Measurements from ENCODE around the gene CMSS1.
A peak's percentile ranks its signal among the peaks of the same experiment; 100 is the strongest.

CMSS1 gene

DNA sequence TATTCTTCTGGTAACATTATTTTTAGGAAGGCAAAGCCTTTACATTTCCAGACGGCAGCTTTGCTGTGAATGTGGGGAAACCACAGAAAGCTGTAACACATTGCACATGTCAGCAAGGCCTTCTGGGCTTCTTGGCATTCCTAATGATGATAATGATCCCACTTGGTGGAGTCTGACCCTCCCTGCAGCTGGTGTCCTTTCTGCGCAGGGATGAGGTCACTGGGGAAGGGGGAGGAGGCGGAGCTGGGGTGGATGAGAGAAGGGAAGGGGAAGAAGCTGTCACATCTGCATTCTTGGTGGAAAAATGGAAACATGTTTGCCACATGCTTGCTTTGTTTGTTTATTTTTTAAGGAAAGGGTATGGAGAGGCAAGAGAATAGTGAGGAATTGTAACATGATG is 228.0 kb downstream of the CMSS1 start:
- Histone ChIP-seq H3K79me2 (ENCODE audit: insufficient read depth, low read length) (no peaks in the 10 kb centered on the region), H4K20me1 (ENCODE audit: insufficient read depth, low read length) (no peaks in the 10 kb centered on the region), H3F3A (ENCODE audit: insufficient read depth, low read length) (peaks cover 3% of the 10 kb centered on the region; the same call in 1 of the 2 replicates), H3K27ac (ENCODE audit: low read depth, low read length, poor library complexity, severe bottlenecking) (no peak overlapping the region), H3K9me3 (ENCODE audit: low read length) (no peaks in the 10 kb centered on the region), H3K36me3 (ENCODE audit: insufficient read depth, low read length) (no peaks in the 10 kb centered on the region), H3K4me3 (ENCODE audit: low read depth, low read length, poor library complexity, severe bottlenecking) (no peak overlapping the region), H3K4me1 (ENCODE audit: insufficient read depth, low read length, severe bottlenecking) (peaks cover 31% of the 10 kb centered on the region), H3K27me3 (ENCODE audit: insufficient read depth, low read length) (no peaks in the 10 kb centered on the region), H3K4me2 (ENCODE audit: low read length) (no peak overlapping the region), H3K9ac (ENCODE audit: low read length) (no peak overlapping the region), H3K9me2 (ENCODE audit: low read depth, low read length) (no peaks in the 10 kb centered on the region), H2AFZ (ENCODE audit: low read length) (no peak overlapping the region)
- no peak for TF ChIP-seq EZH2 (IDR thresholded peaks at IDR 0.05; ENCODE audit: borderline replicate concordance, low read length)
- TF ChIP-seq, protein P1, sequence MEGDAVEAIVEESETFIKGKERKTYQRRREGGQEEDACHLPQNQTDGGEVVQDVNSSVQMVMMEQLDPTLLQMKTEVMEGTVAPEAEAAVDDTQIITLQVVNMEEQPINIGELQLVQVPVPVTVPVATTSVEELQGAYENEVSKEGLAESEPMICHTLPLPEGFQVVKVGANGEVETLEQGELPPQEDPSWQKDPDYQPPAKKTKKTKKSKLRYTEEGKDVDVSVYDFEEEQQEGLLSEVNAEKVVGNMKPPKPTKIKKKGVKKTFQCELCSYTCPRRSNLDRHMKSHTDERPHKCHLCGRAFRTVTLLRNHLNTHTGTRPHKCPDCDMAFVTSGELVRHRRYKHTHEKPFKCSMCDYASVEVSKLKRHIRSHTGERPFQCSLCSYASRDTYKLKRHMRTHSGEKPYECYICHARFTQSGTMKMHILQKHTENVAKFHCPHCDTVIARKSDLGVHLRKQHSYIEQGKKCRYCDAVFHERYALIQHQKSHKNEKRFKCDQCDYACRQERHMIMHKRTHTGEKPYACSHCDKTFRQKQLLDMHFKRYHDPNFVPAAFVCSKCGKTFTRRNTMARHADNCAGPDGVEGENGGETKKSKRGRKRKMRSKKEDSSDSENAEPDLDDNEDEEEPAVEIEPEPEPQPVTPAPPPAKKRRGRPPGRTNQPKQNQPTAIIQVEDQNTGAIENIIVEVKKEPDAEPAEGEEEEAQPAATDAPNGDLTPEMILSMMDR (IDR thresholded peaks at IDR 0.05; ENCODE audit: low read length) = no peak

- Histone ChIP-seq H3K4me2 (ENCODE audit: low read length) (0 out of 2 replicates have a peak overlapping the region, but pooled peaks have one; percentile 53), H3K36me3 (ENCODE audit: insufficient read depth, low read length) (no peaks in the 10 kb centered on the region), H3K9ac (ENCODE audit: low read length) (no peak overlapping the region), H3K9me3 (ENCODE audit: low read length) (no peaks in the 10 kb centered on the region), H3K4me3 (ENCODE audit: low read depth, low read length, poor library complexity, severe bottlenecking) (no peak overlapping the region), H3F3A (ENCODE audit: insufficient read depth, low read length) (peaks cover 3% of the 10 kb centered on the region; the same call in 1 of the 2 replicates), H3K4me1 (ENCODE audit: insufficient read depth, low read length, severe bottlenecking) (peaks cover 31% of the 10 kb centered on the region), H3K27me3 (ENCODE audit: insufficient read depth, low read length) (no peaks in the 10 kb centered on the region), H2AFZ (ENCODE audit: low read length) (no peak overlapping the region), H4K20me1 (ENCODE audit: insufficient read depth, low read length) (no peaks in the 10 kb centered on the region), H3K79me2 (ENCODE audit: insufficient read depth, low read length) (no peaks in the 10 kb centered on the region), H3K27ac (ENCODE audit: low read depth, low read length, poor library complexity, severe bottlenecking) (peak overlapping the region; percentile 41), H3K9me2 (ENCODE audit: low read depth, low read length) (no peaks in the 10 kb centered on the region)
- TF ChIP-seq EZH2 (IDR thresholded peaks at IDR 0.05; ENCODE audit: borderline replicate concordance, low read length) = no peak
- TF ChIP-seq, protein P1 (IDR thresholded peaks at IDR 0.05; ENCODE audit: low read length) = no peak
Measured at GRCh38 chr3:100046986-100047385, 229.3 kb downstream of the CMSS1 start.

DNA sequence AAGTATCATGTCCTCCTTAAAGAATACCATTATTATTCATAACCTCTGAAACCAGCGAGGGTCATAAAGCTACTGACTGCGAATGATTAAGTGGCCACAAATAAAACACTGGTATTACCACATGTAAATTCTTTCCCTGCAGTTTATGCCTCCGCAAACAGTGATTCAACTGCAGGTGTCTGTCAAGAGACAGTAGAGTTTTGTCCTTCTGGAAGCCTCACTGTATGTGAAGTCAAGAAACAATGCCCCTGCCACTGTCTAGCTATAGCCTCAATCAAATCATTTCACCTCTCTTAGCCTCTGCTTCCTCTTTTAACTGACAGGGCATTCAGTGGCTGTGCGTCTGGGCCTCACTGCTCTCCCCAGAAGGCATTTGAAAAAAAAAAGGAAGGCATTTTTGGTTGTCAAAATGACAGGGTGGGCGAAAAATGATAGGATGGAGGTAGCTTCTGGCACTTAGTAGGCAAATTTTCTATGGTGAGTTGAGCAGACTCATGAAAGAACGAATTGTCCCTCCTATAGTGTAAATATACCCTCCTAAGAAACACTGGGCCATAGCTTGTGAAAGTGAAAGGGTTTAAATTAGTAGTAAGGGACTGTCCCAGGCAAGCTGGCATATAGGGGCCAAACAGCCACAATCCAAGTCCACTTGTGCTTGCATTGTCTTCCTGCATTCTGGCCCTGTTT is 229.9 kb downstream of the CMSS1 start:
- no peak overlapping the region for H3K9ac ChIP-seq (ENCODE audit: low read length)
- H3K36me3 ChIP-seq (ENCODE audit: insufficient read depth, low read length) = no peaks in the 10 kb centered on the region
- H2AFZ ChIP-seq (ENCODE audit: low read length) = no peak overlapping the region
- H3K27me3 ChIP-seq (ENCODE audit: insufficient read depth, low read length) = no peaks in the 10 kb centered on the region
- H3K9me3 ChIP-seq (ENCODE audit: low read length) = no peaks in the 10 kb centered on the region
- H3F3A ChIP-seq (ENCODE audit: insufficient read depth, low read length) = peaks cover 3% of the 10 kb centered on the region; the same call in 1 of the 2 replicates
- no peak overlapping the region for H3K4me3 ChIP-seq (ENCODE audit: low read depth, low read length, poor library complexity, severe bottlenecking)
- H3K79me2 ChIP-seq (ENCODE audit: insufficient read depth, low read length) = no peaks in the 10 kb centered on the region
- H3K27ac ChIP-seq (ENCODE audit: low read depth, low read length, poor library complexity, severe bottlenecking) = peak overlapping the region; percentile 41
- TF ChIP-seq, protein P1 (IDR thresholded peaks at IDR 0.05; ENCODE audit: low read length) = no peak
- TF ChIP-seq EZH2 (IDR thresholded peaks at IDR 0.05; ENCODE audit: borderline replicate concordance, low read length) = no peak
- peaks cover 31% of the 10 kb centered on the region for H3K4me1 ChIP-seq (ENCODE audit: insufficient read depth, low read length, severe bottlenecking)
- H3K4me2 ChIP-seq (ENCODE audit: low read length) = peak overlapping the region; percentile 53
- H3K9me2 ChIP-seq (ENCODE audit: low read depth, low read length) = no peaks in the 10 kb centered on the region
- H4K20me1 ChIP-seq (ENCODE audit: insufficient read depth, low read length) = no peaks in the 10 kb centered on the region

All from OCI-LY1 (cell line).